ENCODE measurements around the gene FOXJ3.

Gene FOXJ3

GRCh38 chr1:42195841-42196240, 139.2 kb downstream of the FOXJ3 start:
- POLR2A ChIA-PET, result no interaction called here
- Histone ChIP-seq H3K4me3 (ENCODE audit: low read depth, low read length) (no peak overlapping the region), H3K9me3 (ENCODE audit: control insufficient read depth, insufficient read depth, low read depth, low read length) (no peaks in the 10 kb centered on the region), H3K4me1 (ENCODE audit: control insufficient read depth, insufficient read depth, low read length) (no peaks in the 10 kb centered on the region), H3K36me3 (ENCODE audit: control insufficient read depth in 2 of 2, insufficient read depth in 1 of 2, low read length in 2 of 2) (peaks cover 8 to 65% of the 10 kb centered on the region in 2 experiments; a peak in 2 of 3 replicates), H3K27ac (ENCODE audit: extremely low read depth, low read depth, low read length) (no peak overlapping the region)
- CTCF ChIA-PET, result interaction anchor here (2.4 kb wide), 1 partner anchor 22 kb away, joined by 7 read pairs; no protein-coding TSS in a partner anchor
- no peak for TF ChIP-seq ZNF513 (tag by site-specific recombination; IDR thresholded peaks at IDR 0.05)
- no peak for TF ChIP-seq PRDM1 (tag by site-specific recombination; IDR thresholded peaks at IDR 0.05)
- no peak for TF ChIP-seq ZFHX2 (tag by site-specific recombination; conservative IDR thresholded peaks at IDR 0.05)
- no peak for TF ChIP-seq REST (tag by site-specific recombination; IDR thresholded peaks at IDR 0.05)

- Histone ChIP-seq H3K4me3 (ENCODE audit: low read depth, low read length) (no peak overlapping the region), H3K27ac (ENCODE audit: extremely low read depth, low read depth, low read length) (no peak overlapping the region), H3K9me3 (ENCODE audit: control insufficient read depth, insufficient read depth, low read depth, low read length) (no peaks in the 10 kb centered on the region), H3K4me1 (ENCODE audit: control insufficient read depth, insufficient read depth, low read length) (no peaks in the 10 kb centered on the region), H3K36me3 (ENCODE audit: control insufficient read depth in 2 of 2, insufficient read depth in 1 of 2, low read length in 2 of 2) (peaks cover 4 to 83% of the 10 kb centered on the region in 2 experiments)
- ChIA-PET POLR2A (interaction anchor here (0.6 kb wide), 1 partner anchor 466 kb away, joined by 3 read pairs; the partner anchor contains the start of gene PPIH), CTCF (interaction anchor here (1.0 to 1.2 kb wide), 2 partner anchors 19 to 153 kb away, joined by 3 to 8 read pairs; no protein-coding TSS in a partner anchor)
- no peak for TF ChIP-seq ZNF280C (tag by site-specific recombination; IDR thresholded peaks at IDR 0.05)
- TF ChIP-seq ZNF658 (tag by site-specific recombination; IDR thresholded peaks at IDR 0.05), result no peak
- TF ChIP-seq OVOL3 (tag by site-specific recombination; IDR thresholded peaks at IDR 0.05), result no peak
- TF ChIP-seq ZFHX2 (tag by site-specific recombination; conservative IDR thresholded peaks at IDR 0.05), result no peak
- TF ChIP-seq ZNF580 (tag by site-specific recombination; IDR thresholded peaks at IDR 0.05), result no peak
- no peak for TF ChIP-seq ZNF830 (tag by site-specific recombination; IDR thresholded peaks at IDR 0.05; ENCODE audit: low read depth)
- TF ChIP-seq MZF1 (tag by site-specific recombination; IDR thresholded peaks at IDR 0.05; ENCODE audit: borderline replicate concordance), result no peak
- no peak for TF ChIP-seq ZNF776 (tag by site-specific recombination; IDR thresholded peaks at IDR 0.05; ENCODE audit: borderline replicate concordance)
- TF ChIP-seq ZBTB26 (tag by site-specific recombination; optimal IDR thresholded peaks at IDR 0.05), result no peak
- no peak; the same call in 1 of the 2 replicates for TF ChIP-seq ZNF664 (tag by site-specific recombination; IDR thresholded peaks at IDR 0.05)
- TF ChIP-seq ZNF768 (tag by site-specific recombination; IDR thresholded peaks at IDR 0.05), result no peak
- no peak for TF ChIP-seq ZNF704 (tag by site-specific recombination; IDR thresholded peaks at IDR 0.05)
- no peak for TF ChIP-seq ZBTB21 (tag by site-specific recombination; IDR thresholded peaks at IDR 0.05)
- no peak for TF ChIP-seq MEIS1 (CRISPR knock-in tag; IDR thresholded peaks at IDR 0.05; ENCODE audit: borderline replicate concordance)
- TF ChIP-seq ZNF514 (tag by site-specific recombination; IDR thresholded peaks at IDR 0.05), result no peak
Observed at GRCh38 chr1:42192106-42192505, 142.9 kb downstream of the FOXJ3 start.

Measured in HEK293 (cell line).